CD14-positive monocyte (primary cell): ENCODE data around the gene TIAM2. TPM values are rescaled to one million over a fixed set of nuclear protein-coding genes. Genes with fewer than 3 reads are reported as not detected.

ENCODE experiments used
- DNase-seq, 3 donors: peaks; one replicate each; pipeline ENCODE4 v3.0.0-alpha.2; 2011 to 2022
- H2AFZ ChIP-seq: 2 replicates; pipeline ENCODE4 v1.6.0; 2012; ENCODE audit warnings: mild to moderate bottlenecking, low read depth, low read length, inconsistent platforms; ENCODE audit not compliant: insufficient read depth, poor library complexity, severe bottlenecking
- H3K27ac ChIP-seq, 2 donors: 1 replicate in 1 of 2; 2 replicates in 1 of 2; pipeline ENCODE4 v1.5.1; 2012 to 2013; ENCODE audit warnings: low read length in 2 of 2, control low read depth in 1 of 2, inconsistent platforms in 1 of 2, low read depth in 1 of 2, mild to moderate bottlenecking in 1 of 2
- H3K27me3 ChIP-seq, 2 donors: one replicate each; pipeline versions ENCODE4 v1.6.0 to v1.6.1; 2011 to 2013; ENCODE audit warnings: low read length in 2 of 2; ENCODE audit not compliant: control insufficient read depth in 2 of 2, insufficient read depth in 2 of 2
- H3K36me3 ChIP-seq, 2 donors: replicated peaks in 1 of 2; 1 replicate in 1 of 2; 2 replicates in 1 of 2; pipeline versions ENCODE4 v1.5.1 to v1.6.1; 2012 to 2013; ENCODE audit warnings: low read length in 2 of 2, control low read depth in 1 of 2, inconsistent platforms in 1 of 2, mild to moderate bottlenecking in 1 of 2; ENCODE audit not compliant: insufficient read depth in 2 of 2, control insufficient read depth in 1 of 2
- H3K4me1 ChIP-seq, 2 donors: 1 replicate in 1 of 2; 2 replicates in 1 of 2; pipeline versions ENCODE4 v1.5.1 to v1.6.1; 2012 to 2013; ENCODE audit warnings: low read length in 2 of 2, control low read depth in 1 of 2, inconsistent platforms in 1 of 2, mild to moderate bottlenecking in 1 of 2, moderate library complexity in 1 of 2; ENCODE audit not compliant: insufficient read depth in 2 of 2, control insufficient read depth in 1 of 2
- H3K4me2 ChIP-seq: replicated peaks from 2 replicates; pipeline ENCODE3; 2012; ENCODE audit warnings: low read length, moderate library complexity, mild to moderate bottlenecking; ENCODE audit not compliant: poor library complexity, severe bottlenecking; ENCODE audit errors: extremely low read depth
- H3K4me3 ChIP-seq, 3 experiments: fragments of 200-600 bp in 1 of 3; sonication (generic) in 1 of 3; replicated peaks in 1 of 3; 1 replicate in 2 of 3; 2 replicates in 1 of 3; pipeline ENCODE4 v1.5.1; 2011 to 2013; ENCODE audit warnings: low read length in 3 of 3, mild to moderate bottlenecking in 3 of 3, control low read depth in 2 of 3, low read depth in 2 of 3, inconsistent platforms in 1 of 3, moderate library complexity in 1 of 3
- H3K79me2 ChIP-seq: 2 replicates; pipeline ENCODE4 v1.6.0; 2012; ENCODE audit warnings: mild to moderate bottlenecking, control low read depth, inconsistent platforms, low read length, moderate library complexity; ENCODE audit not compliant: insufficient read depth
- H3K9ac ChIP-seq: 2 replicates; pipeline ENCODE4 v1.6.0; 2017; ENCODE audit warnings: low read length, mild to moderate bottlenecking; ENCODE audit not compliant: insufficient read depth, poor library complexity, severe bottlenecking
- H3K9me3 ChIP-seq, 2 donors: replicated peaks in 1 of 2; 1 replicate in 1 of 2; 2 replicates in 1 of 2; pipeline versions ENCODE4 v1.5.1 to v1.6.1; 2012 to 2013; ENCODE audit warnings: low read length in 2 of 2, control low read depth in 1 of 2; ENCODE audit not compliant: control insufficient read depth in 1 of 2, insufficient read depth in 1 of 2
- H4K20me1 ChIP-seq: 2 replicates; pipeline ENCODE4 v1.6.0; 2012; ENCODE audit warnings: mild to moderate bottlenecking, low read length, control low read depth, moderate library complexity; ENCODE audit not compliant: insufficient read depth
- H3K27ac Mint-ChIP-seq, 7 donors: one replicate each; pipeline ENCODE4 v1.8.0; 2020; ENCODE audit warnings: mild to moderate bottlenecking in 7 of 7, mixed read lengths in 7 of 7, moderate library complexity in 6 of 7, inconsistent platforms in 2 of 7
- H3K27me3 Mint-ChIP-seq, 3 donors: one replicate each; pipeline ENCODE4 v1.8.0; 2021 to 2022; ENCODE audit warnings: low read depth in 3 of 3, mild to moderate bottlenecking in 3 of 3, mixed read lengths in 3 of 3, moderate library complexity in 3 of 3, inconsistent platforms in 1 of 3
- H3K36me3 Mint-ChIP-seq, 2 donors: one replicate each; pipeline ENCODE4 v1.8.0; 2020; ENCODE audit warnings: mixed read lengths in 2 of 2, inconsistent platforms in 1 of 2, mild to moderate bottlenecking in 1 of 2
- H3K4me1 Mint-ChIP-seq: one replicate; pipeline ENCODE4 v1.8.0; 2020; ENCODE audit warnings: mild to moderate bottlenecking, mixed read lengths
- H3K4me3 Mint-ChIP-seq, 2 donors: one replicate each; pipeline ENCODE4 v1.8.0; 2020; ENCODE audit warnings: mild to moderate bottlenecking in 2 of 2, mixed read lengths in 2 of 2, moderate library complexity in 1 of 2
- H3K9me3 Mint-ChIP-seq, 7 donors: one replicate each; pipeline ENCODE4 v1.8.0; 2020 to 2022; ENCODE audit warnings: mixed read lengths in 7 of 7, mild to moderate bottlenecking in 6 of 7, moderate library complexity in 6 of 7, inconsistent platforms in 2 of 7
- WGBS: methylation state at CpG from one replicate; pipeline ENCODE4 v1.1.5; 2013; ENCODE audit warnings: missing lambda C conversion rate; ENCODE audit not compliant: insufficient coverage; 5-methylcytosine and 5-hydroxymethylcytosine counted together
- intact Hi-C, 2 donors: fragments of 100-400 bp; cut with micrococcal nuclease; formaldehyde crosslinking; loops; one replicate each; pipeline versions ENCODE4 v1.15.0 to v1.15.1; 2023
- polyA plus RNA-seq, 3 donors: library from polyadenylated mRNA; depleted of rRNA in 1 of 3; unstranded in 2 of 3; stranded (reverse) in 1 of 3; fragments of 300-500 nt in 2 of 3; fragments of >200 nt in 1 of 3; fragmentation: Illumina TruSeq in 2 of 3; gene quantifications; 1 replicate in 2 of 3; 2 replicates in 1 of 3; pipeline ENCODE4 v1.2.3, GENCODE V29; 2012 to 2021
- TF ChIP-seq, protein P1 (sequence below): fragments of 200-600 bp; IDR thresholded peaks from one replicate; pipeline ENCODE4 v1.8.0; 2022; ENCODE audit warnings: antibody characterized with exemption, mild to moderate bottlenecking

Gene TIAM2
- polyA plus RNA-seq, 3 donors: 0.25 to 4.2 (median 0.67) TPM

- Histone ChIP-seq H3K27ac (no peak overlapping the region), H3K79me2 (no peaks in the 10 kb centered on the region), H3K4me1 (no peaks in the 10 kb centered on the region), H2AFZ (no peak overlapping the region), H3K4me2 (no peak overlapping the region), H3K9ac (no peak overlapping the region), H3K36me3 (no peaks in the 10 kb centered on the region), H3K4me3 (no peak overlapping the region), H3K9me3 (peaks cover 0 to 9% of the 10 kb centered on the region in 2 donors), H4K20me1 (no peaks in the 10 kb centered on the region), H3K27me3 (no peaks in the 10 kb centered on the region)
- no peaks in the 10 kb centered on the region for H3K4me1 Mint-ChIP-seq
- intact Hi-C loops: no loop called here
- TF ChIP-seq, protein P1, sequence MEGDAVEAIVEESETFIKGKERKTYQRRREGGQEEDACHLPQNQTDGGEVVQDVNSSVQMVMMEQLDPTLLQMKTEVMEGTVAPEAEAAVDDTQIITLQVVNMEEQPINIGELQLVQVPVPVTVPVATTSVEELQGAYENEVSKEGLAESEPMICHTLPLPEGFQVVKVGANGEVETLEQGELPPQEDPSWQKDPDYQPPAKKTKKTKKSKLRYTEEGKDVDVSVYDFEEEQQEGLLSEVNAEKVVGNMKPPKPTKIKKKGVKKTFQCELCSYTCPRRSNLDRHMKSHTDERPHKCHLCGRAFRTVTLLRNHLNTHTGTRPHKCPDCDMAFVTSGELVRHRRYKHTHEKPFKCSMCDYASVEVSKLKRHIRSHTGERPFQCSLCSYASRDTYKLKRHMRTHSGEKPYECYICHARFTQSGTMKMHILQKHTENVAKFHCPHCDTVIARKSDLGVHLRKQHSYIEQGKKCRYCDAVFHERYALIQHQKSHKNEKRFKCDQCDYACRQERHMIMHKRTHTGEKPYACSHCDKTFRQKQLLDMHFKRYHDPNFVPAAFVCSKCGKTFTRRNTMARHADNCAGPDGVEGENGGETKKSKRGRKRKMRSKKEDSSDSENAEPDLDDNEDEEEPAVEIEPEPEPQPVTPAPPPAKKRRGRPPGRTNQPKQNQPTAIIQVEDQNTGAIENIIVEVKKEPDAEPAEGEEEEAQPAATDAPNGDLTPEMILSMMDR: no peak
- H3K27me3 Mint-ChIP-seq: peaks cover 0 to 2% (median 1%) of the 10 kb centered on the region in 3 donors
- DNase-seq: no peak
- peak overlapping the region in 1 of 7 donors; percentile 28 for H3K27ac Mint-ChIP-seq
- WGBS: 95% methylated on average over 4 of the region's 4 CpGs
- peaks cover 3 to 14% (median 9%) of the 10 kb centered on the region in 7 donors for H3K9me3 Mint-ChIP-seq
- H3K4me3 Mint-ChIP-seq: no peak overlapping the region
- no peaks in the 10 kb centered on the region for H3K36me3 Mint-ChIP-seq
Measured at GRCh38 chr6:155234687-155235086, 239.6 kb downstream of the TIAM2 start.

DNA sequence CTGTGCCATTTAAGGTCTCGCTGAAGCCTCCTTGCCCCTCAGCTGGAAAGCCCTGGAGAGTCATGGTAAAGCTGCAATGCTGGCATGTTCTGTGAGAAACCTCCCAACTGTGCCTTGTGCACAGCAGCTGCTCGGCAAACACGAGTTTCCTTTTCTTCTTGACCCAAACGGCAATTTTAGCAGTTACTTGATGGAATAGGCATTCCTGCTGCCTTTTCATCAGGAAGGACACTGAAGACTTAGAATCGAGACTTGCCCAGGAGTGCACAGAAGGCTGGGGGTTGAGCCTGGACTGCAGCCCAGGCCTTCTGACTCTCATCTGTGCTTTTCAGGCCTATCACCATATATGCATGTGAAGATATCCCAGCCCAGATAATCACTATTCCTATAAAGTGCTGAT is 240.0 kb downstream of the TIAM2 start:
- Histone ChIP-seq H3K4me1 (no peaks in the 10 kb centered on the region), H3K36me3 (no peaks in the 10 kb centered on the region), H3K4me3 (no peak overlapping the region), H3K27me3 (no peaks in the 10 kb centered on the region), H4K20me1 (no peaks in the 10 kb centered on the region), H3K4me2 (no peak overlapping the region), H2AFZ (no peak overlapping the region), H3K9ac (no peak overlapping the region), H3K27ac (no peak overlapping the region), H3K9me3 (peaks cover 0 to 8% of the 10 kb centered on the region in 2 donors), H3K79me2 (no peaks in the 10 kb centered on the region)
- Mint-ChIP-seq H3K4me3 (no peak overlapping the region), H3K27me3 (peaks cover 0 to 2% (median 1%) of the 10 kb centered on the region in 3 donors), H3K27ac (peak overlapping the region in 1 of 7 donors; percentile 28), H3K36me3 (no peaks in the 10 kb centered on the region), H3K9me3 (peaks cover 1 to 10% (median 6%) of the 10 kb centered on the region in 7 donors), H3K4me1 (no peaks in the 10 kb centered on the region)
- intact Hi-C loops: no loop called here
- TF ChIP-seq, protein P1: no peak
- WGBS: 70% methylated on average over 5 of the region's 5 CpGs
- DNase-seq: no peak
